CD4-positive, alpha-beta T cell (primary cell): ENCODE results near the gene IL1RAPL2. TPM values are rescaled to one million over a fixed set of nuclear protein-coding genes. Genes with fewer than 3 reads are reported as not detected.

ENCODE experiments used
- ATAC-seq: fragments of 200-7000 bp; cut with Tn5 transposase; one replicate; pipeline ENCODE4 v1.10.0; 2022; ENCODE audit warnings: mild to moderate bottlenecking; ENCODE audit not compliant: poor library complexity
- CTCF ChIA-PET: fragments of 350-600 bp; sonication (Branson Sonifier 250); formaldehyde crosslinking; loops from one replicate; lab custom pipeline; 2021; ENCODE audit warnings: antibody characterized with exemption, inconsistent platforms; lab: Charles Lee
- POLR2A ChIA-PET: fragments of 350-600 bp; sonication (Branson Sonifier 250); formaldehyde crosslinking; loops from one replicate; lab custom pipeline; 2021; ENCODE audit warnings: antibody characterized with exemption, inconsistent platforms; lab: Charles Lee
- DNase-seq, 14 experiments: peaks; one replicate each; pipeline ENCODE4 v3.0.0-alpha.2; 2013 to 2020; ENCODE audit warnings: mixed read lengths in 2 of 14
- H3K27ac ChIP-seq, 2 donors: one replicate each; pipeline versions ENCODE4 v1.5.1 to v1.7.0; 2013; ENCODE audit warnings: low read length in 2 of 2, low read depth in 1 of 2, mild to moderate bottlenecking in 1 of 2
- H3K27me3 ChIP-seq, 2 experiments: 1 replicate in 1 of 2; 2 replicates in 1 of 2; pipeline versions ENCODE4 v1.6.1 to v1.7.0; 2013; ENCODE audit warnings: low read length in 2 of 2, control low read depth in 1 of 2, mild to moderate bottlenecking in 1 of 2, moderate library complexity in 1 of 2; ENCODE audit not compliant: insufficient read depth in 2 of 2, control insufficient read depth in 1 of 2
- H3K36me3 ChIP-seq: one replicate; pipeline ENCODE4 v1.6.1; 2013; ENCODE audit warnings: low read length, control low read depth; ENCODE audit not compliant: insufficient read depth
- H3K4me1 ChIP-seq: one replicate; pipeline ENCODE4 v1.6.1; 2013; ENCODE audit warnings: low read length, control low read depth; ENCODE audit not compliant: insufficient read depth
- H3K4me3 ChIP-seq: one replicate; pipeline ENCODE4 v1.5.1; 2013; ENCODE audit warnings: mild to moderate bottlenecking, low read length, moderate library complexity
- H3K9me3 ChIP-seq, 2 experiments: 1 replicate in 1 of 2; 2 replicates in 1 of 2; pipeline versions ENCODE4 v1.6.1 to v1.7.0; 2013; ENCODE audit warnings: low read length in 2 of 2, mild to moderate bottlenecking in 2 of 2, control low read depth in 1 of 2, moderate library complexity in 1 of 2; ENCODE audit not compliant: control insufficient read depth in 1 of 2, insufficient read depth in 1 of 2
- H3K27ac Mint-ChIP-seq: one replicate; pipeline ENCODE4 v1.8.0; 2020; ENCODE audit warnings: mixed read lengths
- H3K27me3 Mint-ChIP-seq: one replicate; pipeline ENCODE4 v1.8.0; 2021; ENCODE audit warnings: mixed read lengths
- H3K36me3 Mint-ChIP-seq: one replicate; pipeline ENCODE4 v1.8.0; 2021; ENCODE audit warnings: low read depth, mixed read lengths
- H3K4me1 Mint-ChIP-seq: one replicate; pipeline ENCODE4 v1.8.0; 2021; ENCODE audit warnings: low read depth, mixed read lengths
- H3K4me3 Mint-ChIP-seq: one replicate; pipeline ENCODE4 v1.8.0; 2020; ENCODE audit warnings: mild to moderate bottlenecking, mixed read lengths
- H3K9me3 Mint-ChIP-seq: one replicate; pipeline ENCODE4 v1.8.0; 2020; ENCODE audit warnings: mixed read lengths
- intact Hi-C, 2 experiments: fragments of 100-400 bp; cut with DNase I in 1 of 2; cut with micrococcal nuclease in 1 of 2; formaldehyde crosslinking; loops; one replicate each; pipeline versions ENCODE4 v1.15.1 to v1.9.0; 2023 to 2025; cut with DNase I, micrococcal nuclease
- total RNA-seq, 174 experiments: library from RNA in 2 of 174; stranded (reverse) in 2 of 174; gene quantifications; one replicate each; pipeline ENCODE4 v1.2.3 and lab custom pipeline; 2021 to 2026
- TF ChIP-seq, protein P1 (sequence below): fragments of 200-600 bp; IDR thresholded peaks from one replicate; pipeline ENCODE4 v1.8.0; 2022; ENCODE audit warnings: antibody characterized with exemption, mild to moderate bottlenecking

The IL1RAPL2 gene
- total RNA-seq, 2 experiments from 2014 or later = not detected

DNA sequence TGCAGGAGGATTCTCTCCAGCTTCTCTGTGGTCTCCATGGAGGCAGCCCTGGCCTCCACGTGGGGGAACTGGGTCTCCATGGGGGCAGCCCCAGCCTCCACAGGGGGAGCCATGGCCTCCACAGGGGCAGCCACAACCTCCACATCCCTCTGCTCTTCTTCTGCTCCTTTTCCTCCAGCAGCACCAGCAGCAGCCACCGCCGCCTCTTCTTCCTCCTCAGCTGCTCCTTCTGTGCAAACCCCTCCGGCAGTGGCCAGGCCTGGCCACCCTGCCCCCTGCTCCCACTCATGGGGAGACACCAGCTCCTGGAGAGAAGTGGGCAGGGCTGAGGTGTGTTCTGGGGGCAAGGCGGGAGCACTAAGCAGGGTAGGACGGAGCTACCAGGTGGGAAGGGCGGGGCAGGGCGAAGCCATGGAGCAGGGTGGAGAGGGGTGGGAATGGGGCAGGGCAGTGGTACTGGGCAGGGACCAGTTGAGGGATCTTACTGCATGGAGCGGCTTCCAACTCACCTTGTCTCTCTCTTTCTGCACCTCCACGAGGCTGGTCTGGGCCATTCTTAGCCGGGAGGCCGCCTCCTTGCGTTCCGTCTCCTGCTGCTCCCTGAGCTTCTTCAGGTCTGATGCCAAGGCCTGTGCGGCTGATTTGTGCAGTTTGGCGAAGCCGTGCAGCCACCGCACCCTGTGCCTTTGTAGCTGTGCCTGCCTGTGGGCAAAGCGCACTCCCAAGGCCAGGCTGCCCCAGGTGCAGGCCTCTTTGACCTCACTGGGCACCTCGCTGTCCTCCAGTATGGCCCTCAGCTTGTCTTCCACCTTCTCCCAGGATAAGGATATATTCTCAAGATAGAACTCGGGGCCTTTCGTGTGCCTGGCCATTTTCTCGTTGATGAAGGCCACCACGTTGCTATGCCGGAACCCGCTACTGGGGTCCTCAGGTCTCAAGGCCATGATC, 653.7 kb downstream of the IL1RAPL2 start:
- H3K4me3 ChIP-seq = no peak overlapping the region
- H3K27ac ChIP-seq = no peak overlapping the region
- H3K9me3 ChIP-seq = peaks cover 0 to 13% of the 10 kb centered on the region in 2 experiments
- Mint-ChIP-seq H3K27ac (no peak overlapping the region), H3K9me3 (no peaks in the 10 kb centered on the region), H3K4me1 (no peaks in the 10 kb centered on the region), H3K4me3 (no peak overlapping the region), H3K27me3 (no peaks in the 10 kb centered on the region), H3K36me3 (no peaks in the 10 kb centered on the region)
- H3K27me3 ChIP-seq = no peaks in the 10 kb centered on the region
- H3K36me3 ChIP-seq = no peaks in the 10 kb centered on the region
- CTCF ChIA-PET = no interaction called here
- intact Hi-C loops = no loop called here
- no peak for ATAC-seq
- POLR2A ChIA-PET = no interaction called here
- no peaks in the 10 kb centered on the region for H3K4me1 ChIP-seq
- no peak for DNase-seq
- TF ChIP-seq, protein P1, sequence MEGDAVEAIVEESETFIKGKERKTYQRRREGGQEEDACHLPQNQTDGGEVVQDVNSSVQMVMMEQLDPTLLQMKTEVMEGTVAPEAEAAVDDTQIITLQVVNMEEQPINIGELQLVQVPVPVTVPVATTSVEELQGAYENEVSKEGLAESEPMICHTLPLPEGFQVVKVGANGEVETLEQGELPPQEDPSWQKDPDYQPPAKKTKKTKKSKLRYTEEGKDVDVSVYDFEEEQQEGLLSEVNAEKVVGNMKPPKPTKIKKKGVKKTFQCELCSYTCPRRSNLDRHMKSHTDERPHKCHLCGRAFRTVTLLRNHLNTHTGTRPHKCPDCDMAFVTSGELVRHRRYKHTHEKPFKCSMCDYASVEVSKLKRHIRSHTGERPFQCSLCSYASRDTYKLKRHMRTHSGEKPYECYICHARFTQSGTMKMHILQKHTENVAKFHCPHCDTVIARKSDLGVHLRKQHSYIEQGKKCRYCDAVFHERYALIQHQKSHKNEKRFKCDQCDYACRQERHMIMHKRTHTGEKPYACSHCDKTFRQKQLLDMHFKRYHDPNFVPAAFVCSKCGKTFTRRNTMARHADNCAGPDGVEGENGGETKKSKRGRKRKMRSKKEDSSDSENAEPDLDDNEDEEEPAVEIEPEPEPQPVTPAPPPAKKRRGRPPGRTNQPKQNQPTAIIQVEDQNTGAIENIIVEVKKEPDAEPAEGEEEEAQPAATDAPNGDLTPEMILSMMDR = no peak

DNA sequence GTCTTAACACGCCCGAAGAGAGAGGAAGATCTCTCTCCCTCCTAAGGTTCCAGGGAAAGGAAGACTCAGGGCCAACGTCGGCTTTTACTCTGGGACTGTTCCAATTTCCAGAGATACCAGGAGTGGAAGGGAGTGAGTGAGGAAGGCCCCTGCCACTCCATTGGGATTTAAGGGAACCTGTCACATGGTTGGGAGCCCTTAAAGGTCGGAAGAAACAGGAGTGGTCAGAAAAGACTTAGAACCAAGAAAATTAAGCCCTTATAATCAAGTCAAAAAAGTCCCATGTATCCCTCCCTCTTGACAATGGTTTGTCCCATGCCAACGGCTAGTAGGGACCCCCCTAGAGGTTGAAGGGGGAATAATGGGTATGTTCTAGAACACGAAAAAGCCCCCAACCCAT, 654.6 kb downstream of the IL1RAPL2 start, which contains the start of gene TEX13A:
Gene TEX13A (minus strand): TSS at position 59 of the 400 bp plus-strand sequence. CDS start 297 bp downstream, outside the sequence.
- Mint-ChIP-seq H3K36me3 (no peaks in the 10 kb centered on the region), H3K9me3 (no peaks in the 10 kb centered on the region), H3K27me3 (no peaks in the 10 kb centered on the region), H3K4me1 (no peaks in the 10 kb centered on the region), H3K4me3 (no peak within 1 kb of the TSS), H3K27ac (no peak within 1 kb of the TSS)
- no peak for ATAC-seq
- no peak for DNase-seq
- ChIA-PET POLR2A (no interaction called here), CTCF (no interaction called here)
- H3K27ac ChIP-seq = no peak within 1 kb of the TSS
- intact Hi-C loops = no loop called here
- no peaks in the 10 kb centered on the region for H3K27me3 ChIP-seq
- H3K4me1 ChIP-seq = no peaks in the 10 kb centered on the region
- H3K36me3 ChIP-seq = no peaks in the 10 kb centered on the region
- no peak within 1 kb of the TSS for H3K4me3 ChIP-seq
- H3K9me3 ChIP-seq = peaks cover 0 to 13% of the 10 kb centered on the region in 2 experiments
- TF ChIP-seq, protein P1 = no peak

DNA sequence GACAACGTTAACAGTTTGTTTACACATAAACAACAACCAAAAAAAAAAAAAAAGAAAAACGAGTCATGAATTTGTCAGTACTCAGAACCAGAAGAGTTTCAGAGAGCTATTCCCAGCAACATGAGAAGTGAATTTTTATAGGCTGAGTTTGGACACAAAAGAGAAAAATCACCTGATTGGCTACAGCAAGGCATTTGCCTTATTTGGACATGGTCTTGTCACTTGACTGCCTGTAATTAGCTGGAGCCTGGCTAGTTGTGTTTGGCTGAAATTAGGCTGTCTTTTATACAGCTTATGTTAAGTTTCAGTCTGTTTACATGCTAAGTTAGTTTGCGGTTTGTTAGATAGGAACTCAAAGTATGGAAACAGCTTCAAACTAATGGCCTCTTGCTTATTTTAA, 655.4 kb downstream of the IL1RAPL2 start:
- Histone ChIP-seq H3K27me3 (no peaks in the 10 kb centered on the region), H3K36me3 (no peaks in the 10 kb centered on the region), H3K4me3 (no peak overlapping the region), H3K9me3 (peaks cover 0 to 13% of the 10 kb centered on the region in 2 experiments), H3K27ac (no peak overlapping the region), H3K4me1 (no peaks in the 10 kb centered on the region)
- TF ChIP-seq, protein P1 = no peak
- Mint-ChIP-seq H3K27me3 (no peaks in the 10 kb centered on the region), H3K27ac (no peak overlapping the region), H3K4me3 (no peak overlapping the region), H3K9me3 (no peaks in the 10 kb centered on the region), H3K36me3 (no peaks in the 10 kb centered on the region), H3K4me1 (no peaks in the 10 kb centered on the region)
- intact Hi-C loops = no loop called here
- DNase-seq = no peak
- ChIA-PET POLR2A (no interaction called here), CTCF (no interaction called here)
- no peak for ATAC-seq
